Sciatic nerve (tissue), 2 donors: Measurements from ENCODE around the gene DERL3. TPM values are rescaled to one million over a fixed set of nuclear protein-coding genes. Genes with fewer than 3 reads are reported as not detected.

Source experiments
- ATAC-seq: fragments of 200-7000 bp; cut with Tn5 transposase; one replicate; pipeline ENCODE4 v1.9.1; 2020; ENCODE audit warnings: mild to moderate bottlenecking, moderate library complexity
- DNase-seq: peaks from one replicate; pipeline ENCODE4 v3.0.0-alpha.2; 2020; ENCODE audit warnings: low spot score
- intact Hi-C: fragments of 100-400 bp; cut with DNase I; formaldehyde crosslinking; loops from one replicate; pipeline ENCODE4 v1.14.2; 2022
- total RNA-seq: library from RNA; stranded (reverse); fragmentation: NEBNext Ultra II Directional; extraction: Animal tissue kit (Norgen Biotek cat#: 25700); gene quantifications from one replicate; pipeline ENCODE4 v1.2.1, GENCODE V29; 2021
- donor health status: DM: no; HTN: no; CAD: no.
- donor health status: DM: no; HTN: no; CAD: no.

Gene DERL3
- total RNA-seq, 1 donor from 2014 or later, result 2.7 TPM

GRCh38 chr22:23789638-23790037 is 49.2 kb downstream of the DERL3 start:
- ATAC-seq (no peak), DNase-seq (no peak)
- intact Hi-C loops, result no loop called here

- intact Hi-C loops, result no loop called here
- no peak for DNase-seq
- no peak for ATAC-seq
These were observed 49.7 kb downstream of the DERL3 start for GRCh38 chr22:23789121-23789520.

GRCh38 chr22:23787910-23788309 is 50.9 kb downstream of the DERL3 start:
- DNase-seq (no peak), ATAC-seq (no peak)
- intact Hi-C loops, result no loop called here

GRCh38 chr22:23787600-23787896 is 51.3 kb downstream of the DERL3 start:
- intact Hi-C loops, result no loop called here
- ATAC-seq (no peak), DNase-seq (no peak)

- peak; percentile 93 for DNase-seq
- peak; percentile 89 for ATAC-seq
- intact Hi-C loops, result no loop called here
These were observed 51.8 kb downstream of the DERL3 start, which contains the start of gene SMARCB1 for GRCh38 chr22:23786752-23787599. Gene SMARCB1 (plus strand): TSS chr22:23786966. CDS start chr22:23787170, 204 bp downstream.

- no peak for DNase-seq
- ATAC-seq, result peak; percentile 42
- intact Hi-C loops, result no loop called here
These were observed 52.5 kb downstream of the DERL3 start for GRCh38 chr22:23786261-23786710.

Other genes with a start within 250 kb of the DERL3 start
- gene DRICH1, start 206.7 kb downstream of the DERL3 start, total RNA-seq, result 1.3 TPM
- 1.2 TPM for gene RGL4, start 148.0 kb downstream of the DERL3 start, total RNA-seq
- gene ZNF70, start 87.9 kb downstream of the DERL3 start, total RNA-seq, result 11.2 TPM
- gene VPREB3, start 84.6 kb downstream of the DERL3 start, total RNA-seq, result not detected
- 0.49 TPM for gene C22orf15, start 76.0 kb downstream of the DERL3 start, total RNA-seq
- gene CHCHD10, start 71.0 kb downstream of the DERL3 start, total RNA-seq, result 32.5 TPM
- gene MMP11, start 66.2 kb downstream of the DERL3 start, total RNA-seq, result 3.9 TPM
- 56.2 TPM for gene SMARCB1, start 52.0 kb downstream of the DERL3 start, total RNA-seq
- gene SLC2A11, start 18.9 kb upstream of the DERL3 start, total RNA-seq, result 13.6 TPM
- 229 TPM for gene MIF, start 55.4 kb upstream of the DERL3 start, total RNA-seq
- gene GSTT2B, start 122.2 kb upstream of the DERL3 start, total RNA-seq, result 19.5 TPM
- gene DDTL, start 127.9 kb upstream of the DERL3 start, total RNA-seq, result 4.0 TPM
- 57.8 TPM for gene DDT, start 135.4 kb upstream of the DERL3 start, total RNA-seq
- gene GSTT2, start 141.1 kb upstream of the DERL3 start, total RNA-seq, result not detected
- gene GSTT4, start 166.4 kb upstream of the DERL3 start, total RNA-seq, result not detected
- 67.2 TPM for gene CABIN1, start 172.3 kb upstream of the DERL3 start, total RNA-seq